Rectal smooth muscle tissue (tissue), 1 donor: ENCODE data around the gene BRPF3.

ENCODE experiments used
- H3K27ac ChIP-seq: one replicate; pipeline ENCODE4 v1.7.0; 2013; ENCODE audit warnings: low read depth, low read length, inconsistent platforms
- H3K27me3 ChIP-seq: one replicate; pipeline ENCODE4 v1.7.0; 2013; ENCODE audit warnings: low read length; ENCODE audit not compliant: control insufficient read depth, insufficient read depth
- H3K36me3 ChIP-seq: one replicate; pipeline ENCODE4 v1.7.0; 2013; ENCODE audit warnings: low read length; ENCODE audit not compliant: control insufficient read depth, insufficient read depth
- H3K4me1 ChIP-seq: one replicate; pipeline ENCODE4 v1.7.0; 2013; ENCODE audit warnings: low read length; ENCODE audit not compliant: control insufficient read depth, insufficient read depth
- H3K4me3 ChIP-seq: one replicate; pipeline ENCODE4 v1.7.0; 2013; ENCODE audit warnings: low read length
- H3K9ac ChIP-seq: one replicate; pipeline ENCODE4 v1.7.0; 2013; ENCODE audit warnings: low read length

The BRPF3 gene

DNA sequence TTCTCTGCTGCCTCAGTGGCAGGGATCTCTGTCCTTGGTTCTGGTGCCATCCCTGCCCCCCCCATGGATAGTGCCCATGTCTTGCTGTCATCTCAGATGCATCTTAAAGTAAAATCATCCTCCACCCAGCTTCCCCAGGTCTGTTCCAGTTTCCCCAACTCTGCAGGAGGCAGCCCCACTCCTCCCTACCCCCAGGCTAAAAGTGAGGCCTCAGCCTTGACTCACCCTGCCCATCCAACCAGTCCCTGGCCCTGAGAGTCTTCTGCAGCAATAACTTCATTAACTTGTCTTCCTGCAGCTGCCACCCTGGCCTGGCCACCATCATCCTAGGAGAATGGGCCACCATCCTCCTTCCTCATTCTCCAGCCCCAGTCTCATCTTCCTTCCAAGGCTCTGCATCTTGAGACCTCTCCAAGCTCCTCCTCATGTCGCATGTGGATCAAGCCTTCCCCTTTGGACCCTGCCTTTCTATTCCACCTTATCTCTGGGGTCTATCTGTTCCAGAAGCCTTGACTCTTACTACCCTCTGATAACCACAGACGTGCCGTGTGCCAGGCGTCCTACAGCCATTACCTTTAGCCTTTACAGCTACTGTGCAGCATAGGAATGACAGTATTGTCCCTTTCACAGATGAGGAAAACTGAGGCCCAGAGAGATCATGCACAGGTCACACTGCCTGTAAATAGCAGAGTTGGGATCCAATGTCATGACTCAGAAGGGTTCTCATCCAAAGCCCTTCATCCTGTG is 71.4 kb downstream of the BRPF3 start:
- Histone ChIP-seq H3K4me3 (no peak overlapping the region), H3K36me3 (no peaks in the 10 kb centered on the region), H3K9ac (no peak overlapping the region), H3K27ac (no peak overlapping the region), H3K27me3 (peaks cover 5% of the 10 kb centered on the region), H3K4me1 (no peaks in the 10 kb centered on the region)

DNA sequence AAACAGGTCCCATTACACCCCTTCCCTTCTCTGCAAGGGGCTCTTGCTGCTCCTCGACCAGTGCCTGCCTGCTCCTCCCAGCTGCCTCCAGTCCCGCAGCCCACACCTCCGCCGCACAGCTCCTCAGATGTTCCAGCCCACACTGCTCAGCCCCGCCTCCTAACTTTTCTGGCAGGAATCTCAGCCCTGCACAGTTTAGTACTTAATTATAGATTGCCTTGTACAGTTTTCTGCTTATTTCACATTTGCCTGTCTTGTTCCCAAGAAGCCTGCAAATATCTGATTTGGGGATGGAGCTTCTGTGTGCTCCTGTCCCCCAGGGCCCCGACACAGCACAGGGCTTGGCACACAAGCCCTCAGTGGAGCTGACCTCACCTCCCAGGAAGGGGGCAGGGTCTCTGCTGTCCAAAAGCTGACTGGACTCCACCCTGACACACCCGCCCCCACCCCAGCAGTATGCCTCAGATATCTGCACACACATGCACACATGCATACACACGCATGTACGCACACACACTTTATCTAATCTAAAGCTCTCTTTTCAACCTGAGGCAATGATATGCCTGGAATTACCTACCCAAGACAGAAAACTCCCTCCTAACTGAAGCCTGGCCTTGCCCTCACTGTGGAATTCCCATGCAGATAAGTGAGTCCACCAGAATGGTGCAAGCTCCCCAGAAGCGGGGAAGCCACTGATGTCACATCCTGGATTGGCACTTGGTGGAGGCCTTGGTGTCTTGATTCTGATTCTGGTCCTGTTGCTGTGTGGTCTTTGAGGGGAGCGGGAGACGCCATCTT is 72.1 kb downstream of the BRPF3 start:
- Histone ChIP-seq H3K4me1 (no peaks in the 10 kb centered on the region), H3K36me3 (no peaks in the 10 kb centered on the region), H3K27ac (no peak overlapping the region), H3K27me3 (peaks cover 5% of the 10 kb centered on the region), H3K9ac (no peak overlapping the region), H3K4me3 (no peak overlapping the region)

DNA sequence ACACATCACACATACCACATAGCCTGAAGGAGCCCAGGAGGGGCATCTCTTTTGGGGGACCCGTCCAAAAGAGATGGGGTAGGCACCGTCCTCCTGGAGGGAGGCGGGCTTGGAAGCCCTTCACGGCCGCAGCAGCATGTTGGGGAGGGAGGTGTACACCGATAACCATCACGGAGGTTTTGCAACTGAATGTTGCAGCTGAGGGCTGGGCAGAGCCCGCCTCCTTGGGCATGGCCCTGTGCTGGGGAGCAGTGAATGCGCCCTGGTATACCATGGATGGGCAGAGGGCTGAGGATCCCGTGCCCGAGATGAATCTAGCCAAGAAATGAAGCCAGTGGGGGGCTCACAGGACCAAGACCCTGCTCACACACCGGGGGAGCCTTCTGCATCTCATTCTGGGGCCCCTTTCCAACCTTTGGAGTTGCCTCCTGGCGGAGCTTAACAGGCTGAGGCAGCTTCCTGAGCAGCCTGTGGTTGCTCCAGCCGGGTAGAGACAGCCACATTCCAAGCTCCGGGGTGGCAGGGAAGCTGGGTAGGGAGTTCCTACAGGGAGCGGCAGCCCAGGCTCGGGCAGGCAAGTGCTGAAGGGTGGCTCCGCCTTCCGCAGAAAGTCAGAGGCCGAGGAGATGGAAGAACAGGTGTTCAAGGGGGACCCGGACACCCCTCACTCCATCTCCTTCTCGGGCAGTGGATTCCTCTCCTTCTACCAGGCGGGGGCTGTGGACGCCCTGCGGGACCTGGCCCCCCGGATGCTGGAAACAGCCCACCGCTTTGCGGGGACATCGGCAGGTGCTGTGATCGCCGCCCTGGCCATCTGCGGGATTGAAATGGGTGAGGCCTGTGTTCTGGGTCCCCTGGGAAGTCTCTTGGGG is 73.5 kb downstream of the BRPF3 start, which contains the start of gene PNPLA1:
Gene PNPLA1 (plus strand): TSS at position 227 of the 872 bp plus-strand sequence. CDS start 400 bp downstream, at position 627.
- H3K27ac ChIP-seq = no peak within 1 kb of the TSS
- peaks cover 5% of the 10 kb centered on the region for H3K27me3 ChIP-seq
- no peak within 1 kb of the TSS for H3K9ac ChIP-seq
- no peaks in the 10 kb centered on the region for H3K4me1 ChIP-seq
- H3K4me3 ChIP-seq = no peak within 1 kb of the TSS
- no peaks in the 10 kb centered on the region for H3K36me3 ChIP-seq

DNA sequence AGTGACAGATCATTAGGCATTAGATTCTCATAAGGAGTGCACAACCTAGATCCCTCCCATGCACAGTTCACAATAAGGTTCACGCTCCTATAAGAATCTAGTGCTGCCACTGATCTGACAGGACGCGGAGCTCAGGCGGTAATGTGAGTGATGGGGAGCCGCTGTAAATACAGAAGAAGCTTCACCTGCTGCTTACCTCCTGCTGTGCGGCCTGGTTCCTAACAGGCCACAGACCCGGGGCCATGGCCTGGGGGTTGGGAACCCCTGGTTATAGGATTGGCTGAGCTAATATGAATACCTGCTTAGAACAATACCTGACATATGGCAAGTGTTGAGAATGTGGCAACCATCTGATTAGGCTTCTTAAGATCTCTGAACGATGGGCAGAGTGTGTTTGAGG is 75.7 kb downstream of the BRPF3 start:
- H3K4me3 ChIP-seq = no peak overlapping the region
- H3K9ac ChIP-seq = no peak overlapping the region
- H3K4me1 ChIP-seq = no peaks in the 10 kb centered on the region
- H3K27me3 ChIP-seq = peaks cover 5% of the 10 kb centered on the region
- no peaks in the 10 kb centered on the region for H3K36me3 ChIP-seq
- H3K27ac ChIP-seq = no peak overlapping the region

DNA sequence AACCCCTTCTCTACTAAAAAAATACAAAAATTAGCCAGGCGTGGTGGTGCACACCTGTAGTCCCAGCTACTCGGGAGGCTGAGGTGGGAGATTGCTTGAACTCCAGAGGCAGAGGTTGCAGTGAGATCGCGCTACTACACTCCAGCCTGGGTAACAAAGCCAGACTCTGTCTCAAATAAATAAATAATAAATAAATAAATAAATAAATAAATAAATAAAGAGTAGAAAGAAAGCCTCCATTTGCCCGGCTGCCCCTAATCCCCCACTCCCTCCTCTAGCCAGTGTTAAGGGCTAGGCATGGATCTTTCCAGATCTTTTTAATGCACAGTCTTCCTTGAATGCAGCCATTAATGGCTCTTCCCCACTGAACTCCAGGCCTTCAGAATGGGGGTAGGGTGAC is 76.5 kb downstream of the BRPF3 start:
- H3K4me3 ChIP-seq = no peak overlapping the region
- no peak overlapping the region for H3K27ac ChIP-seq
- H3K9ac ChIP-seq = no peak overlapping the region
- H3K27me3 ChIP-seq = peaks cover 5% of the 10 kb centered on the region
- H3K4me1 ChIP-seq = no peaks in the 10 kb centered on the region
- no peaks in the 10 kb centered on the region for H3K36me3 ChIP-seq

DNA sequence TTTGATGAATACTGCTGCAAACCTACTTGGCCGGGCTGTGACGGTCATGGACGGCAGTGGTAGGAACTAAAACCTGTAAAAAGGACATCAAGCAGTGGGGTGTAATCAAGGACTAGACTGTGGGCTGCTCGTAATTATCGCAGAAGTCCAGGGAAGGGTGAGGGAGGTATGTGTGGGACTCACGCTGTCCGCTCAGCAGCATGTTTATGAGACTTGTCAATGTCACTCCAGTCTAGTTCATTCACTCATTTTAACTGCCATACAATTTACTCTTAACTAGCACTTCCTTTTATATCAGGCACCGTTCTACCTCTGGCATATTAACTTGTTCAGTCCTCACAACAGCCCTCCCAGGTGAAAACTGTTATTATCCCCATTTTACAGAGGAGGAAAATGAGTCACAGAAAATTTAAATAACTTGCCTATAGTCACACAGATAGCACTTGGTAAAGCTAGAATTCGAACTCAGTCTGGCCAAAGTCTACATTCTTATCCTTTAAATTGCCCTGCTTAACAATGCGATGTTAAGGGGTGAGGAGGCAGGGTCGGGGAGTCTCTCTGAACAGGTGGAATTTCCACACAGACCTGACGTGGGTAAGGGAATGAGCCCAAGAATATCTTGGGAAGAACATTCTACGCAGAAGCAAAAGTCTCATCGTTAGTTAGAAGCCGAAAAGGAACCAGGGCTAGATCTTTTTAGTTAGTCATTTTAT is 77.4 kb downstream of the BRPF3 start:
- no peak overlapping the region for H3K27ac ChIP-seq
- no peaks in the 10 kb centered on the region for H3K36me3 ChIP-seq
- H3K4me3 ChIP-seq = no peak overlapping the region
- H3K9ac ChIP-seq = no peak overlapping the region
- peaks cover 5% of the 10 kb centered on the region for H3K27me3 ChIP-seq
- H3K4me1 ChIP-seq = no peaks in the 10 kb centered on the region

DNA sequence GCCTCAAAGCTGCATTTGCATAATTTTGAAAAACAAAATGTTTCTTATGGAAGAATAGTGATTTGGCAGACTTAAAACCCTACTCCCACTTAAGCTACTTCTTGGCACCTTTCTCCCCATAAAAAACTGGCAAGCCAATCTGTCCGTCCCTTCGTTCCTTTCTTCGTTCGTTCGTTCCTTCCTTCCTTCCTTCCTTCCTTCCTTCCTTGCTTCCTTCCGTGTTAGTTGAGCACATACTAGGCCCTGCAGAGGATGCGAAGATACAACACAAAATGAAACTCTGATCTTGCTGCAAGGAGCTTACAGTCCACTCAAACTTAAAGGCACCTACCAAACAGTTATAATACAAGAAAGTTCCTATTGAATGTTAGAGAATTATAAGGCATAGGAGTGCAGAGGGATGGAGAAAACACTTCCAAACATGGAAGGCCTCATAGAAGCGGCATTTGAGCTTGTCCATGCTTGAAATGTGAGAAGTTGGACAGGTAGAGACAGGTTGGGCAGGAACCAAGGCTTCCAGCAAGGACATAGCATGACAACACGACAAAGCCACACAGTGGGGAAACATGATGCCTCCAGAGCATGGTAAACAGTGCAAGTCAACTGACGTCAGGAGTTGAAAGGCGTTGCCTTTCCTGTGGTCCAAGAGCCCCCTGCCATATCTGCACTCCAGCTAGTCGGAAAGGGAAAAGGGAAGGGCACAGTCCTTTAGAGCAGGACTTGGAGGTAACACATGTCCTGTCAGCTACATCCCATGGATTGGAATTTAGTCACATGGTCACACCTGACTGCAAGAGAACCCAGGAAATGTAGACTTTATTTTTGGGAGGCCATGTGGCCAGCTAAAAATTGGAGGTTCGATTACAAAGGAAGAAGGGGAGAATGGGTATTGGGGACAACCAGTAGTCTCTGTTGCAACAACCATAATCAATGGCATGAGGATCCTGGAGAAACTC is 80.3 kb downstream of the BRPF3 start:
- H3K27me3 ChIP-seq = no peaks in the 10 kb centered on the region
- H3K4me1 ChIP-seq = no peaks in the 10 kb centered on the region
- H3K27ac ChIP-seq = no peak overlapping the region
- no peak overlapping the region for H3K9ac ChIP-seq
- H3K4me3 ChIP-seq = no peak overlapping the region
- no peaks in the 10 kb centered on the region for H3K36me3 ChIP-seq

DNA sequence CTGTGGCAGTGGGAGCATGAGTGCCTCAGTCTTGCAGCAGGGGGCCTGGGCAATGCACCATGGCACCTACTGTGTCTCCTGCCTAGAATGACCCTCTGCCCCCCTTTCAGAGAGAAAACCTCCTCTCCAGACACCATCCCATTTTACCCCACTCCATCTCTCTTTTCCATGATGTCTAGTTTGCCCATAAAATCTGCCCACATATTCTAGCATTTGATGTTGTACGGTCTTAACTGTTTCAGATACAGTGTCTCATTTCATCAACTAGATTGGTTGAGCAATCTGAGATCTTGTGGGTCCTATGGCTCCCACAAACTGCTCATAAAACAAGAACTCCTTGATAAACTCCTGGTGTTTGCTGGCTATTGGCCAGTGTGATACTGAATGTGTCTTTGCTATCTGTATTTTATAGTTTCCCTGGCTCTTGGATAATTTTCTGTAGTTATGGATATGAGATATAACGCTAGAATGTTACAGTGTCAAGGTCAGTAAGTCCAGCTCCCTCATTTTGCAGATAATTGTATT is 81.5 kb downstream of the BRPF3 start:
- Histone ChIP-seq H3K9ac (no peak overlapping the region), H3K36me3 (no peaks in the 10 kb centered on the region), H3K4me1 (no peaks in the 10 kb centered on the region), H3K4me3 (no peak overlapping the region), H3K27me3 (no peaks in the 10 kb centered on the region), H3K27ac (no peak overlapping the region)

DNA sequence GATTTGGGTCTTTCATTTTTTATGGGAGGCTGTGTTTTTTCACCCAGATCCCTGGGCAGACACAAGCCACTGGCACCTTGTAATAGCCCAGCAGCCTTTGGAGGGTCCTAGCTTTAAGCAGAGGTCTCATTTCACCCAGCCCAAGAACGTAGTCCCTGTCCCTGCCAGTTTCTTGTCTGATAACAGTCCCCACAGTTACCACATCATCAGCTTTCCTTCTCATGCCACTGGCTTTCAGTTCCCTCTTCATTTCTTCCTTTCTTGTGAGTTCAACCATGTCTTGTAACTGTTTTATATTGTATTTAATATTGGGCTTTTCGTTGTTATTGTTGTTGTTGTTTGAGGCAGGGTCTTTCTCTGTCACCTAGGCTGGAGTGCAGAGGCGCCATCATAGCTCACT is 83.9 kb downstream of the BRPF3 start:
- H3K27ac ChIP-seq = no peak overlapping the region
- H3K4me3 ChIP-seq = no peak overlapping the region
- no peaks in the 10 kb centered on the region for H3K4me1 ChIP-seq
- H3K9ac ChIP-seq = no peak overlapping the region
- H3K27me3 ChIP-seq = no peaks in the 10 kb centered on the region
- H3K36me3 ChIP-seq = no peaks in the 10 kb centered on the region

DNA sequence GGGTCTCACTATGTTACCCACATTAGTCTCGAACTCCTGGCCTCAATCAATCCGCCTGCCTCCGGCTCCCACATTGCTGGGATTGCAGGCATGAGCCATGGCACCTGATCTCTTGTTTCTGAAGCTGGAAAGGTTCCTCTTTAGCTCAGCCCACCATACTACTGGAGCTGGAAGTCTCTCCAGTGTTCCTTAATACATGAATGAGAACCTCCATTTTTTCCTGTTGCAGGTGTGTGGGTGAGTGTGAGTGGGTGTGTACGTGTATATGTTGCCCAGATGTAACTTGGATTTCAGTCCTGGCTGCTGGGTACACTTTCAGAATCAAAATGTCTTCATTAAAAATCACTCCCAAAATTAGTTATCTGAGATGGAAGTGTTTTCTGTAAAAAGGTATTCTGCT is 84.4 kb downstream of the BRPF3 start:
- Histone ChIP-seq H3K4me3 (no peak overlapping the region), H3K27ac (no peak overlapping the region), H3K27me3 (no peaks in the 10 kb centered on the region), H3K9ac (no peak overlapping the region), H3K36me3 (no peaks in the 10 kb centered on the region), H3K4me1 (no peaks in the 10 kb centered on the region)
